Ovary (tissue), 3 donors: ENCODE measurements around the gene AP1G2.

ENCODE experiments used
- POLR2A ChIP-seq: fragments of 450-650 bp; IDR thresholded peaks from one replicate; pipeline ENCODE4 v1.6.1; 2017; ENCODE audit warnings: antibody characterized with exemption, mild to moderate bottlenecking, moderate library complexity
- TF ChIP-seq, protein P1 (sequence below), 3 donors: fragments of 450-650 bp in 2 of 3; fragments of 200-600 bp in 1 of 3; IDR thresholded peaks; one replicate each; pipeline versions ENCODE4 v1.5.1 to v1.8.0; 2016 to 2022; ENCODE audit warnings: antibody characterized with exemption in 3 of 3, mild to moderate bottlenecking in 1 of 3
- donor health status: DM: no; HTN: no; CAD: no.

DNA sequence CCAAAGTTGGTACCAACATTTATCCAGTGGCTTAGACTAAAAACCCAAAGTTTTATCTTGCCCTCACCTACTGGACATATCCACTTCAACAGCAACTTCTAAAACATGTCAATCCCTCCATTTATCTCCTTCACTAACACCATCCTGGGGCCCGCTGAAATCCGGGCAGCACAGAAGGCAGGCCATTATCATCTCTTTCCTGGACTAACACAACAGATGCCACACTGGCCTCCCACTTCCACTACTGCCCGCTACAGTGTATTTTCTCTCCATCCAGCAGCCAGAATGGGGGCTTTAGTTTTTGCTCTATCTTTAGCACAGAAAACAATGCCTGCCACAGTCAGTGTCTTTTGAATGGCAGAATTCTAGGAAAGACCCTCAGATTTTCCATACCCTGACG, 31.6 kb downstream of the AP1G2 start:
- TF ChIP-seq, protein P1, sequence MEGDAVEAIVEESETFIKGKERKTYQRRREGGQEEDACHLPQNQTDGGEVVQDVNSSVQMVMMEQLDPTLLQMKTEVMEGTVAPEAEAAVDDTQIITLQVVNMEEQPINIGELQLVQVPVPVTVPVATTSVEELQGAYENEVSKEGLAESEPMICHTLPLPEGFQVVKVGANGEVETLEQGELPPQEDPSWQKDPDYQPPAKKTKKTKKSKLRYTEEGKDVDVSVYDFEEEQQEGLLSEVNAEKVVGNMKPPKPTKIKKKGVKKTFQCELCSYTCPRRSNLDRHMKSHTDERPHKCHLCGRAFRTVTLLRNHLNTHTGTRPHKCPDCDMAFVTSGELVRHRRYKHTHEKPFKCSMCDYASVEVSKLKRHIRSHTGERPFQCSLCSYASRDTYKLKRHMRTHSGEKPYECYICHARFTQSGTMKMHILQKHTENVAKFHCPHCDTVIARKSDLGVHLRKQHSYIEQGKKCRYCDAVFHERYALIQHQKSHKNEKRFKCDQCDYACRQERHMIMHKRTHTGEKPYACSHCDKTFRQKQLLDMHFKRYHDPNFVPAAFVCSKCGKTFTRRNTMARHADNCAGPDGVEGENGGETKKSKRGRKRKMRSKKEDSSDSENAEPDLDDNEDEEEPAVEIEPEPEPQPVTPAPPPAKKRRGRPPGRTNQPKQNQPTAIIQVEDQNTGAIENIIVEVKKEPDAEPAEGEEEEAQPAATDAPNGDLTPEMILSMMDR (IDR thresholded peaks at IDR 0.05) = no peak
- TF ChIP-seq POLR2A = no peak
